ENCODE data around the gene RANBP9. TPM values are rescaled to one million over a fixed set of nuclear protein-coding genes. Genes with fewer than 3 reads are reported as not detected.

RANBP9 gene
- total RNA-seq, 2 donors from 2014 or later: 43.7 to 45.4 TPM

DNA sequence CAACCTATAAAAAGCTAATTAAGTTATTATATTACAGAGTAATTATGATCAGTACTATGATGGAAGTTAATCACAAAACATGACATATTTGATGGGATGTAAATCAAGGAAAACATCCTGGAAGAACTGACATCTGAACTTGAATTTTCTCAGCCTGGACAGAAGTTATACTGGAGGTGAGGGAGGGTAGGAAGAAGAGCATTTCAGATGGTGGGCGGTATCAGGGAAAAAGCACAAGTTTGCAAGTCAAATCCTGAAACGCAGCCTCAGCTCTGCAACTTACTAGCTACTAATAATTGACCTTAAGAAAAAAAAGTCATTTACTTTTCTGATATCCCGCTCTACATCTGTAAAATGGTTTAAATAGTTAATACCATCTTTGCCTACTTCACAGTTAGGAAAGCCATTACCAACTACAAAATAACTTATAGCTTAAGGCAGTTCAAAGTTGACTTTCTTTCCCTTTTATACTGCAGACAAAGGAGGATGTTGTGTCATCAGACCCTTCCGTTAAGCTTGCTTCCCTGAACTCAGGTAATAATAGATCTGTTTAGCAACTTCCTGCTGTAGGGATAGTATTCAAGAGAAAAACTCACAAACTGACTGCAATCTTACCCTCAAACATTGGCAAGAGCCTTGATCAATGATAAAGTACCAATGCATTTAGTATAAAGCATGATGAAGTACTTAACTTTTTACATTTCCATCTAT is 75.5 kb downstream of the RANBP9 start:
- 70 to 82% methylated on average over 2 to 4 of the region's 4 CpGs for WGBS, 2 experiments (ENCODE audit: insufficient coverage in 1 of 2, insufficient read length in 1 of 2)
- Histone ChIP-seq H3K27ac (ENCODE audit: low read depth, low read length) (no peak overlapping the region), H3K4me1 (ENCODE audit: control insufficient read depth, insufficient read depth, low read length) (no peaks in the 10 kb centered on the region), H3K27me3 (ENCODE audit: control insufficient read depth, insufficient read depth, low read length, poor library complexity, severe bottlenecking) (no peaks in the 10 kb centered on the region), H3K36me3 (ENCODE audit: control insufficient read depth, insufficient read depth, low read length) (peaks cover 68% of the 10 kb centered on the region), H3K4me3 (ENCODE audit: low read length) (no peak overlapping the region), H3K9me3 (ENCODE audit: control insufficient read depth, low read length) (no peaks in the 10 kb centered on the region), H3K9ac (ENCODE audit: extremely low read depth, low read length, poor library complexity, severe bottlenecking) (no peak overlapping the region)
- DNase-seq: no peak
- H3K4me1 Mint-ChIP-seq: peaks cover 19% of the 10 kb centered on the region
- peaks cover 40% of the 10 kb centered on the region for H3K36me3 Mint-ChIP-seq (ENCODE audit: low read depth)
- H3K4me3 Mint-ChIP-seq: no peak overlapping the region
- H3K9me3 Mint-ChIP-seq: no peaks in the 10 kb centered on the region
- H3K27ac Mint-ChIP-seq: peak overlapping the region; percentile 23
- no peaks in the 10 kb centered on the region for H3K27me3 Mint-ChIP-seq (ENCODE audit: insufficient read depth)
- TF ChIP-seq, protein P1, sequence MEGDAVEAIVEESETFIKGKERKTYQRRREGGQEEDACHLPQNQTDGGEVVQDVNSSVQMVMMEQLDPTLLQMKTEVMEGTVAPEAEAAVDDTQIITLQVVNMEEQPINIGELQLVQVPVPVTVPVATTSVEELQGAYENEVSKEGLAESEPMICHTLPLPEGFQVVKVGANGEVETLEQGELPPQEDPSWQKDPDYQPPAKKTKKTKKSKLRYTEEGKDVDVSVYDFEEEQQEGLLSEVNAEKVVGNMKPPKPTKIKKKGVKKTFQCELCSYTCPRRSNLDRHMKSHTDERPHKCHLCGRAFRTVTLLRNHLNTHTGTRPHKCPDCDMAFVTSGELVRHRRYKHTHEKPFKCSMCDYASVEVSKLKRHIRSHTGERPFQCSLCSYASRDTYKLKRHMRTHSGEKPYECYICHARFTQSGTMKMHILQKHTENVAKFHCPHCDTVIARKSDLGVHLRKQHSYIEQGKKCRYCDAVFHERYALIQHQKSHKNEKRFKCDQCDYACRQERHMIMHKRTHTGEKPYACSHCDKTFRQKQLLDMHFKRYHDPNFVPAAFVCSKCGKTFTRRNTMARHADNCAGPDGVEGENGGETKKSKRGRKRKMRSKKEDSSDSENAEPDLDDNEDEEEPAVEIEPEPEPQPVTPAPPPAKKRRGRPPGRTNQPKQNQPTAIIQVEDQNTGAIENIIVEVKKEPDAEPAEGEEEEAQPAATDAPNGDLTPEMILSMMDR (conservative IDR thresholded peaks at IDR 0.05): no peak

DNA sequence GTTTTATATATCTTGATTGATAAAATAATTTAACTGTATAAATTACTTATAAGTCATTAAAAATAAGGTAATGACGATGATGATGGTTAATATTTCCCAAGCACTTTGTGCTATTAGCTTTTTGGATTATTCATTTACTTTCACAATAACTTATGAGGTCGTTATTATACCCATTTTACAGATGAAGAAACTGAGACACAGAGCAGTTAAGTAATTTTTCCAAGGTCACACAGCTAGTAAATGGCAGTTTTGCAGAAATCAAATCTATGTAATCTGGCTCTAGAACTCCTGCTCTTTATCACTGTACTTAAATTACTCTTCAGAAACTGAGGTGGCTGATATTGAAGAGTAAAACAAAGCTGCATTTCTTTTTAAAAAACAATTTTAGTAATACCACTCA is 78.3 kb downstream of the RANBP9 start:
- H3K27me3 Mint-ChIP-seq (ENCODE audit: insufficient read depth): no peaks in the 10 kb centered on the region
- Histone ChIP-seq H3K4me3 (ENCODE audit: low read length) (no peak overlapping the region), H3K36me3 (ENCODE audit: control insufficient read depth, insufficient read depth, low read length) (peaks cover 66% of the 10 kb centered on the region), H3K27me3 (ENCODE audit: control insufficient read depth, insufficient read depth, low read length, poor library complexity, severe bottlenecking) (no peaks in the 10 kb centered on the region), H3K9me3 (ENCODE audit: control insufficient read depth, low read length) (no peaks in the 10 kb centered on the region), H3K9ac (ENCODE audit: extremely low read depth, low read length, poor library complexity, severe bottlenecking) (no peak overlapping the region), H3K4me1 (ENCODE audit: control insufficient read depth, insufficient read depth, low read length) (no peaks in the 10 kb centered on the region), H3K27ac (ENCODE audit: low read depth, low read length) (no peak overlapping the region)
- WGBS, 2 experiments (ENCODE audit: insufficient coverage in 1 of 2, insufficient read length in 1 of 2): 89 to 100% methylated on average over 1 to 2 of the region's 2 CpGs
- no peak for DNase-seq
- TF ChIP-seq, protein P1 (conservative IDR thresholded peaks at IDR 0.05): no peak
- peaks cover 45% of the 10 kb centered on the region for H3K36me3 Mint-ChIP-seq (ENCODE audit: low read depth)
- H3K4me3 Mint-ChIP-seq: no peak overlapping the region
- no peak overlapping the region for H3K27ac Mint-ChIP-seq
- H3K4me1 Mint-ChIP-seq: peaks cover 27% of the 10 kb centered on the region
- H3K9me3 Mint-ChIP-seq: no peaks in the 10 kb centered on the region

DNA sequence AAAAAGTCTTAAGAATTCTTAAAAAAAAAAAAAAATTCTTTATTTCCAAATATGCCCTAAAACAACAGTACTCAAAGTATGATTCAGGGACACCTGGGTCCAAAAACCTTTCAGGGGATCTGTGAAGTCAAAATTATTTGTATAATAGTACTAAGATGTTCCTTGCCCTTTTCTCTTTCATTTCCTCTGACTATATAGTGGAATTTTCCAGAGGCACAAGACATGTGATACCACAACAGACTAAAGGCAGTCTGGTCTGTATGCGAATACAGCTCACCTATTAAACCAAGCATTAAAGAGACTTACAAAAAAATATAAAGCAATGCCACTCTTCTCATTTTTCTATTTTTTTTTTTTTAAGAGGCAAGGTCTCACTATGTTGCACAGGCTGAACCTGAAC is 81.1 kb downstream of the RANBP9 start:
- 94 to 100% methylated on average over 1 of the region's 1 CpG for WGBS, 2 experiments (ENCODE audit: insufficient coverage in 1 of 2, insufficient read length in 1 of 2)
- H3K27me3 Mint-ChIP-seq (ENCODE audit: insufficient read depth): no peaks in the 10 kb centered on the region
- H3K36me3 Mint-ChIP-seq (ENCODE audit: low read depth): peaks cover 41% of the 10 kb centered on the region
- H3K27ac Mint-ChIP-seq: no peak overlapping the region
- Histone ChIP-seq H3K27ac (ENCODE audit: low read depth, low read length) (no peak overlapping the region), H3K36me3 (ENCODE audit: control insufficient read depth, insufficient read depth, low read length) (peaks cover 78% of the 10 kb centered on the region), H3K27me3 (ENCODE audit: control insufficient read depth, insufficient read depth, low read length, poor library complexity, severe bottlenecking) (no peaks in the 10 kb centered on the region), H3K9me3 (ENCODE audit: control insufficient read depth, low read length) (no peaks in the 10 kb centered on the region), H3K4me1 (ENCODE audit: control insufficient read depth, insufficient read depth, low read length) (no peaks in the 10 kb centered on the region), H3K4me3 (ENCODE audit: low read length) (no peak overlapping the region), H3K9ac (ENCODE audit: extremely low read depth, low read length, poor library complexity, severe bottlenecking) (no peak overlapping the region)
- H3K4me1 Mint-ChIP-seq: peaks cover 8% of the 10 kb centered on the region
- no peaks in the 10 kb centered on the region for H3K9me3 Mint-ChIP-seq
- no peak for DNase-seq
- H3K4me3 Mint-ChIP-seq: no peak overlapping the region
- TF ChIP-seq, protein P1 (conservative IDR thresholded peaks at IDR 0.05): no peak

All from endodermal cell (in vitro differentiated cells).